ENCODE data around the gene DSP. TPM values are rescaled to one million over a fixed set of nuclear protein-coding genes. Genes with fewer than 3 reads are reported as not detected.

The DSP gene
- total RNA-seq, 4 donors from 2014 or later, result 1.9 to 4.2 (median 2.5) TPM

DNA sequence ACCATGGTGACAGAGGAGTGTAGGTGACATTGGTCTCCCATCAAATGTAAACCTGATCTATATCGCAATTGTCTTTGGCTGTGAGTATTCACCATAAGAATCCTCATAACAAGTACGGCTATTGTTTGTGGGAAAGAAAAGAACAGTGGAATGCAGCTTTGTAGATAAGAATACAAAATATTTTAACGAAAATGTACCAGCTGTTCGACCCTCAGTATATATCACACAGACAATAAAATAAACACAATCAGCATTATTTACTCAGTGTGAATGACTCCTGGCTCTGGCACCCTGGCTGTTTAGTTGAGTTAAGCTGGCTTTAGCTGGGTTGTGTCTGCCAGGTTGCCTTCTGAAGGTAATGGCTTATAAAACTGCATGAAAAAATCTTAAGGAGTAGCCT is 91.9 kb downstream of the DSP start:
- no peak for TF ChIP-seq CTCF (IDR thresholded peaks at IDR 0.05; ENCODE audit: low read depth)

DNA sequence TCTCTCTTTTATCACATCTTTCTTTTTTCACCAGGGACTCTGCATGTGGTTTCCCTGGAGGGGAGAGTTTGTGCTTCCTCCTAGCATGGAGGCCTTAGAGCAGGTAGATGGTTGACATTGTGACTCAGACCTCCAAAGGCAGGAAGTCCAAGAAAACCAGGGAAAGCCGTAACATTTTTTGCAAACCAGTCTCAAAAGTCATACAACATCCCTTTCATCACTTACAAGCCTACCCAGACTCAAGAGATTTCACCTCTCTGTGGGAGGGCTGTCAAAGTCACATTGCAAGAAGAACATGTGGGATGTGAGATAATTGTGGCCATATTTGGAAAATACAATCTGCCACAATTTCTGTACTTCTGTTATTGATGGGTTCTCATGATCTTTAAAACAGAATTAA is 94.7 kb downstream of the DSP start:
- no peak for TF ChIP-seq CTCF (IDR thresholded peaks at IDR 0.05; ENCODE audit: low read depth)

Other genes with a start within 250 kb of the DSP start
- gene SSR1, start 228.5 kb upstream of the DSP start, total RNA-seq, result 10 to 100 TPM; 44.5 to 85.6 (median 64.2) TPM
- not detected for gene CAGE1, start 151.9 kb upstream of the DSP start, total RNA-seq
- 10 to 100 TPM in 3 of 4 donors, 1 to 10 TPM in 1; 9.0 to 24.8 (median 13.9) TPM for gene RIOK1, start 151.9 kb upstream of the DSP start, total RNA-seq
- gene SNRNP48, start 48.5 kb downstream of the DSP start, total RNA-seq, result 10 to 100 TPM; 13.8 to 20.6 (median 14.8) TPM
- 10 to 100 TPM in 2 of 4 donors, 1 to 10 TPM in 2; 4.6 to 43.0 (median 11.7) TPM for gene BMP6, start 184.4 kb downstream of the DSP start, total RNA-seq

Measured in subcutaneous adipose tissue (tissue), 4 donors.